Keratinocyte (primary cell): ENCODE data around the gene TLE1. TPM values are rescaled to one million over a fixed set of nuclear protein-coding genes. Genes with fewer than 3 reads are reported as not detected.

Experiments used
- DNase-seq: peaks from one replicate; pipeline ENCODE4 v3.0.0-alpha.2; 2011; ENCODE audit warnings: low read depth, missing footprints, low spot score
- FAIRE-seq: peaks from 2 replicates; lab custom pipeline; 2011; peaks lifted over from hg19 to GRCh38; lab: Jason Lieb, UNC
- H2AFZ ChIP-seq: 2 replicates; pipeline ENCODE4 v1.6.0; 2012; ENCODE audit warnings: low read length, control low read depth, inconsistent platforms; ENCODE audit not compliant: control insufficient read depth
- H3K27ac ChIP-seq: 2 replicates; pipeline ENCODE4 v1.5.1; 2011; ENCODE audit warnings: low read length; ENCODE audit not compliant: control insufficient read depth, insufficient read depth
- H3K27me3 ChIP-seq: 3 replicates; pipeline ENCODE4 v1.6.0; 2011; ENCODE audit warnings: low read length; ENCODE audit not compliant: control insufficient read depth, insufficient read depth; ENCODE audit errors: extremely low read depth
- H3K36me3 ChIP-seq, 2 experiments: 2 replicates in 1 of 2; 3 replicates in 1 of 2; pipeline ENCODE4 v1.5.1; 2011; ENCODE audit warnings: low read length in 2 of 2, mild to moderate bottlenecking in 1 of 2; ENCODE audit not compliant: control insufficient read depth in 2 of 2, insufficient read depth in 2 of 2; ENCODE audit errors: extremely low read depth in 1 of 2
- H3K4me1 ChIP-seq: 3 replicates; pipeline ENCODE4 v1.5.1; 2011; ENCODE audit warnings: low read length; ENCODE audit not compliant: control insufficient read depth, insufficient read depth; ENCODE audit errors: extremely low read depth
- H3K4me2 ChIP-seq: 3 replicates; pipeline ENCODE4 v1.6.0; 2011; ENCODE audit warnings: low read depth, low read length; ENCODE audit not compliant: control insufficient read depth, insufficient read depth; ENCODE audit errors: extremely low read depth
- H3K4me3 ChIP-seq, 3 experiments: fragments of 200-600 bp in 1 of 3; sonication (generic) in 1 of 3; 2 replicates in 2 of 3; 3 replicates in 1 of 3; pipeline ENCODE4 v1.5.1; 2011 to 2016; ENCODE audit warnings: low read length in 3 of 3, mild to moderate bottlenecking in 3 of 3, control low read depth in 2 of 3, inconsistent platforms in 1 of 3, low read depth in 1 of 3, mixed read lengths in 1 of 3, mixed run types in 1 of 3, moderate library complexity in 1 of 3; ENCODE audit not compliant: control insufficient read depth in 2 of 3, insufficient read depth in 2 of 3; ENCODE audit errors: extremely low read depth in 1 of 3
- H3K79me2 ChIP-seq: 2 replicates; pipeline ENCODE4 v1.6.0; 2012; ENCODE audit warnings: low read length; ENCODE audit not compliant: control insufficient read depth, insufficient read depth
- H3K9ac ChIP-seq: 3 replicates; pipeline ENCODE4 v1.6.0; 2011; ENCODE audit warnings: low read length; ENCODE audit not compliant: control insufficient read depth, insufficient read depth; ENCODE audit errors: extremely low read depth
- H3K9me1 ChIP-seq: 3 replicates; pipeline ENCODE4 v1.6.0; 2011; ENCODE audit warnings: low read length; ENCODE audit not compliant: control insufficient read depth, insufficient read depth; ENCODE audit errors: extremely low read depth
- H3K9me3 ChIP-seq: 2 replicates; pipeline ENCODE4 v1.5.1; 2012; ENCODE audit warnings: low read depth, low read length; ENCODE audit not compliant: control insufficient read depth
- H4K20me1 ChIP-seq: 3 replicates; pipeline ENCODE4 v1.6.0; 2011; ENCODE audit warnings: low read length; ENCODE audit not compliant: control insufficient read depth, insufficient read depth; ENCODE audit errors: extremely low read depth
- EZH2 ChIP-seq: IDR thresholded peaks from one replicate; pipeline ENCODE4 v1.6.1; 2012; ENCODE audit warnings: inconsistent platforms, mild to moderate bottlenecking, low read length, moderate library complexity
- dilution Hi-C: fragments of 300-500 bp; cut with MboI; formaldehyde crosslinking; loops from one replicate; pipeline ENCODE4 v1.7.0; 2020; ENCODE audit warnings: low sequenced_read_pairs; ENCODE audit not compliant: extremely low pct_ligation_motif_present
- polyA plus RNA-seq, 5 experiments: library from polyadenylated mRNA; depleted of rRNA in 3 of 5; stranded (reverse) in 3 of 5; stranded (forward) in 1 of 5; unstranded in 1 of 5; fragments of >200 nt; gene quantifications; 1 replicate in 1 of 5; 2 replicates in 3 of 5; 3 replicates in 1 of 5; pipeline versions ENCODE4 v1.2.1 to v1.2.3, GENCODE V29; 2011 to 2012; ENCODE audit warnings: missing spikeins in 2 of 5, low read depth in 1 of 5, low replicate concordance in 1 of 5
- TF ChIP-seq, protein P1 (sequence below), 3 experiments: IDR thresholded peaks in 1 of 3; conservative IDR thresholded peaks in 1 of 3; optimal IDR thresholded peaks in 1 of 3; 2 replicates in 2 of 3; 3 replicates in 1 of 3; pipeline versions ENCODE3 to v1.5.1; 2011; ENCODE audit warnings: low read length in 3 of 3, mild to moderate bottlenecking in 3 of 3, moderate library complexity in 2 of 3, control low read depth in 1 of 3, inconsistent platforms in 1 of 3; ENCODE audit not compliant: insufficient read depth in 2 of 3; ENCODE audit errors: extremely low read depth in 1 of 3

TLE1 gene
- polyA plus RNA-seq, 1 donor (not counting 4 experiments of a cell fraction or from before 2014, with no cell fraction given) = 29.6 TPM

DNA sequence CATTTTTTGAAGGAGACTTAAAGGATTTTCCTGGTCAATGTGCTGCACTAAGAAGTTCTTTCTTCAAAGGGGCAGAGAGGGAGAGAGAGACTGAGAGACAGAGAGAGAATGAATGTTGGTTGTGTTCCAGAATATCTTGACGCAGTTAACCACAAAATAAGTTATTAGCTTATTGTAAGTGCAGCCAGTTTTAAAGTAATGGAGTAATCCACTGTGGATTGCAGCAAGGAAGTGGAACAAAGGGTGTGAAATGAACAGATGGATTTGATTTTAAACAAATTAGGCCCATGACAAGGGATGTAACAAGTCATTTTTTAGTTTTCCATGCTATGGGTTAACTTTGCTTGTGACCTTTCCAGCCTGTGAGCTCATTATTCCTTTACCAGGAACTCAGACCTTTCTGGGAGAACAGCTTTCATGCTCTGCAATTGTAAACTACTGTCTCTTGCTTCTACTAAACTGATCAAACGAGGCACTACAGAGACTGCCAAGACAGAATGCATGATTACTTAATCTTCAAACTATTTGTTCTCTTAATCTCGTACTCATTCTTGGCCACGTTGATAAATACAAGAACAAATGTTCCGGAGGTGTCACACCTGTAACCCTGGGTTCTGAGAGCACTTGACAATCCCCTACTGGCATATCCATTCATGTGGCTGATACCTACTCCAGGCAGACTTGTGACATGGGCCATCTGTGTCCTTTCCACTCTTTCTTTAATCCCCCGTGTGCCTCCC lies 131.1 kb downstream of the TLE1 start:
- dilution Hi-C loops = no loop called here
- peaks cover 40% of the 10 kb centered on the region for H3K4me1 ChIP-seq
- no peaks in the 10 kb centered on the region for H3K79me2 ChIP-seq
- no peaks in the 10 kb centered on the region for H3K36me3 ChIP-seq
- H3K9me3 ChIP-seq = no peaks in the 10 kb centered on the region
- H4K20me1 ChIP-seq = no peaks in the 10 kb centered on the region
- peak overlapping the region; percentile 29 for H3K4me2 ChIP-seq
- no peak for TF ChIP-seq EZH2
- TF ChIP-seq, protein P1, sequence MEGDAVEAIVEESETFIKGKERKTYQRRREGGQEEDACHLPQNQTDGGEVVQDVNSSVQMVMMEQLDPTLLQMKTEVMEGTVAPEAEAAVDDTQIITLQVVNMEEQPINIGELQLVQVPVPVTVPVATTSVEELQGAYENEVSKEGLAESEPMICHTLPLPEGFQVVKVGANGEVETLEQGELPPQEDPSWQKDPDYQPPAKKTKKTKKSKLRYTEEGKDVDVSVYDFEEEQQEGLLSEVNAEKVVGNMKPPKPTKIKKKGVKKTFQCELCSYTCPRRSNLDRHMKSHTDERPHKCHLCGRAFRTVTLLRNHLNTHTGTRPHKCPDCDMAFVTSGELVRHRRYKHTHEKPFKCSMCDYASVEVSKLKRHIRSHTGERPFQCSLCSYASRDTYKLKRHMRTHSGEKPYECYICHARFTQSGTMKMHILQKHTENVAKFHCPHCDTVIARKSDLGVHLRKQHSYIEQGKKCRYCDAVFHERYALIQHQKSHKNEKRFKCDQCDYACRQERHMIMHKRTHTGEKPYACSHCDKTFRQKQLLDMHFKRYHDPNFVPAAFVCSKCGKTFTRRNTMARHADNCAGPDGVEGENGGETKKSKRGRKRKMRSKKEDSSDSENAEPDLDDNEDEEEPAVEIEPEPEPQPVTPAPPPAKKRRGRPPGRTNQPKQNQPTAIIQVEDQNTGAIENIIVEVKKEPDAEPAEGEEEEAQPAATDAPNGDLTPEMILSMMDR (optimal IDR thresholded peaks at IDR 0.05 in 1 of 3, IDR thresholded peaks at IDR 0.05 in 1 of 3, conservative IDR thresholded peaks at IDR 0.05 in 1 of 3; ENCODE audit: extremely low read depth in 1 of 3, insufficient read depth in 2 of 3, low read length in 3 of 3) = no peak
- no peak overlapping the region for H3K9ac ChIP-seq
- H3K27ac ChIP-seq = no peak overlapping the region
- H3K9me1 ChIP-seq = no peaks in the 10 kb centered on the region
- no peak overlapping the region for H3K4me3 ChIP-seq
- peak overlapping the region; percentile 60 for H2AFZ ChIP-seq
- DNase-seq (no peak), FAIRE-seq (peak; percentile 23)
- H3K27me3 ChIP-seq = no peaks in the 10 kb centered on the region

DNA sequence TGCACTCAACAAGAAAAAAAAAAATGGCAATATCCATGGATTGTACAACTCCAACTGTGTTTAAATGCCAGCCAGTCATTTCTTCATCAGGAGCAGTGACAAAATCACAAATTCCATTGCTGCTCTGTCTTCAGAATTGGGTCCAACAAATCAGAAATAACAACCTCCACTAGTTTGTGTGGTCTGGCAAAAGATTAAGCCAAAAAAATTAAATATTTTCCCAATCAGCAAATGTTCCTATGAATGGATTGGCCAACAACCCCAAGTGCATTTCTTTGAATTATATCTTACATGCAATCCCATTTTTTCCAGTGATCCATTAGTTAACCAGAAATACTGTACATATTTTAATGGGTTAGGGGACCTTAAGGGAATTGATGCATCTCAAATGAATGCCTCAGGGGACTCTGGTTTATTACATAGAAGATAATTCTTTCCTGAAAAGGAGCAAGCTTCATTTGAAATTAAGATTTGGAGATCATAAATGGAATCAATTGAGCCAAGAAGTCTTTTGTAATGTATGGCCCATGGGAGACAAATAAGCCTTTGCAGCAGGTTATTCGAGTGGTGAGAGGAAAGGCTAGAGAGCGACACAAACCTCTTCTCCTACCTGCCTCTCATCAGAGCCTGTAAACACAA lies 131.8 kb downstream of the TLE1 start:
- Histone ChIP-seq H3K79me2 (no peaks in the 10 kb centered on the region), H3K27ac (no peak overlapping the region), H3K27me3 (no peaks in the 10 kb centered on the region), H3K4me3 (no peak overlapping the region), H2AFZ (peak overlapping the region; percentile 60), H3K4me1 (peaks cover 34% of the 10 kb centered on the region), H3K9ac (no peak overlapping the region), H3K9me3 (no peaks in the 10 kb centered on the region), H3K9me1 (no peaks in the 10 kb centered on the region), H4K20me1 (no peaks in the 10 kb centered on the region), H3K36me3 (no peaks in the 10 kb centered on the region), H3K4me2 (no peak overlapping the region)
- TF ChIP-seq, protein P1 (optimal IDR thresholded peaks at IDR 0.05 in 1 of 3, IDR thresholded peaks at IDR 0.05 in 1 of 3, conservative IDR thresholded peaks at IDR 0.05 in 1 of 3; ENCODE audit: extremely low read depth in 1 of 3, insufficient read depth in 2 of 3, low read length in 3 of 3) = no peak
- no peak for TF ChIP-seq EZH2
- FAIRE-seq = no peak
- dilution Hi-C loops = no loop called here
- DNase-seq = no peak
